GM18870 (cell line): Measurements from ENCODE around the gene SEPTIN8.

Experiments
- ATAC-seq: cut with Tn5 transposase; IDR thresholded peaks from one replicate; pipeline ENCODE4 v1.9.1; 2021; ENCODE audit warnings: moderate library complexity; ENCODE audit not compliant: unreplicated experiment

SEPTIN8 gene

GRCh38 chr5:132785365-132785764 is 8.3 kb upstream of the SEPTIN8 start:
- no peak for ATAC-seq

- ATAC-seq, result no peak
These were observed 5.1 kb upstream of the SEPTIN8 start for GRCh38 chr5:132782101-132782500.

- ATAC-seq, result no peak
These were observed 4.0 kb upstream of the SEPTIN8 start for GRCh38 chr5:132781029-132781428.

DNA sequence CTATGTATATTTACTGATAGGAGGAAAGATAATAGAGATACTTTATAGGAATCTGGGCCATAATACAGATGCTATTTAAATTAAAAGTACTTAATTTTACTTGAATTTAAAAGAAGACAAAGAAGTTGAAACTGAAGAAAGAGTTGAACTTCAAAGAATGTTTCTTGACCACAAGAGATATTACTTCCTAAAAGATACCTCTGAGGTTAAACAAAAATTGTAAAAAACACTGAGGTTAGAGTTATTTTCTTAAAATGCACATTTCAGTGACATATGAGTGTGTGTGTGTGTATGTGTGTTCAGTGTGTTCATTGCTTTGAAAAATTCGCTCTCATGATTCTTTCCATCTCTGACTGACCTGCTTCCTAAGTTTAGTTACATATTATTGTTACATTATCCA is 3.5 kb upstream of the SEPTIN8 start:
- no peak for ATAC-seq

- no peak for ATAC-seq
These were observed 2.9 kb upstream of the SEPTIN8 start for GRCh38 chr5:132779961-132780360.

- no peak for ATAC-seq
These were observed 1.8 kb upstream of the SEPTIN8 start for GRCh38 chr5:132778856-132779255.

- ATAC-seq, result no peak
These were observed 1.1 kb upstream of the SEPTIN8 start for GRCh38 chr5:132778129-132778528.

- ATAC-seq, result no peak
These were observed 166 bp downstream of the SEPTIN8 start for GRCh38 chr5:132776938-132777208.

DNA sequence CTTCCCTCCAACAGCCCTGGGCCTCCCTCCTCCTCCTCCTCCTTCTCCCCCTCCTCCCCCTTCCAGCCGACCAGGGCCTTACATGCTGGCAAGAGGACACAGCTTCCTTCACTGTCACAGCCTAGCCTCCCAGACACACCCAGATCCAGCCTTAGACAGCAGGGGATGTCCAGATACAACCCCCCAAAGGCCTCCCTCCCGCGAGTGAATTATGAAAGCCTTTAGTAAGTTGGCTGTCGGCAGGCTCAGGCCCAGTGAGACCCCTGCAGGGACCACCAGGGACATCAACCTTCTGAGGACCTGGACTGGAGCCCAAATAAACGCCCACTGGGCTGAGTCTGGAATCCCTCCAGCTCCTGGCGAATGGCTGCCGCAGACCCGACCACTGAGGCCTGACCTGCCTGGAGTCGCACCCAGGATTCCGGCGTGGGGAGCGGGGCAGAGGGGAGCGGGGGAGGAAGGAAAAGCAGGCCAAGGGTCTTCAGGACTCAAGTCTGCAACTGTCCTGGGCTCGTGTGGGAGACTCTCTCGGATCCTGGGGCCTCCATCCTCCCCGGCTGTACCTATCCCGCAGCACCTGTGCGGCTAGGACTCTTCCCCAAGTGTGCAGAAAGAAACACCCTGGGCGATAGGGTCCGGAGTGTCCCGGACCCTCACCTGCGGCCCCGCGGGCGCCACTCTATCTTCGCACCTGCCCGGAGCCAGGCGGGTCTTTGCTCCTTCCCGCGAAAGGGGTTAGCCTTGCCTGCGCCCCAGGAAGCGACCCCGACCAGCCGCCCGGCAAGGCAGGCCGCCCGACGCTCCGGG is 705 bp downstream of the SEPTIN8 start:
- no peak for ATAC-seq

- ATAC-seq, result no peak
These were observed 1.5 kb downstream of the SEPTIN8 start for GRCh38 chr5:132775476-132775961.

GRCh38 chr5:132774896-132775295 is 2.1 kb downstream of the SEPTIN8 start:
- ATAC-seq, result no peak

GRCh38 chr5:132774406-132774805 is 2.6 kb downstream of the SEPTIN8 start:
- ATAC-seq, result no peak

GRCh38 chr5:132773601-132774355 is 3.3 kb downstream of the SEPTIN8 start:
- ATAC-seq, result no peak

- no peak for ATAC-seq
These were observed 3.9 kb downstream of the SEPTIN8 start for GRCh38 chr5:132773114-132773513.

- no peak for ATAC-seq
These were observed 4.6 kb downstream of the SEPTIN8 start for GRCh38 chr5:132772291-132773070.

GRCh38 chr5:132771503-132771998 is 5.5 kb downstream of the SEPTIN8 start:
- ATAC-seq, result no peak

- ATAC-seq, result no peak
These were observed 6.4 kb downstream of the SEPTIN8 start for GRCh38 chr5:132770476-132771159.

- ATAC-seq, result no peak
These were observed 8.6 kb downstream of the SEPTIN8 start for GRCh38 chr5:132768485-132768868.

DNA sequence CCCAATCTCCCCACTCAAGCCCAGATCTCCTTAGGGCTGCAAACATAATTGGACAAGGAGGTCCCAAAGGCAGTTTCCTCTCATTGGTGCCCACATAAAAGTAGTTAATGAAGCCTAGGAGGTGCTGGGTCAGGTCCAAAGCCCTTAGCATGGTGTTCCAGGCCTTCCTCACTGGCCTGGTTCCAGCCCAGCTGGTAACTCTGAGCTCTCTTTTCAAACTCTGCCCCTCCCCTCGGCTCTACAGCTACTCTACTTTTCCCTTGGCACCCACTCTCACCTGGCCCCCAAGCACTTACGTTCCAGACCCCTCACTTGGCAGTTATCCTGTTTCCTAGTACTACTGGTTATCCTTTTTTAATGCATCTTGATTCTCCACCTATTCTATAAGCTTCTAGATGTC is 9.9 kb downstream of the SEPTIN8 start:
- ATAC-seq, result no peak

GRCh38 chr5:132766806-132767055 is 10.3 kb downstream of the SEPTIN8 start:
- no peak for ATAC-seq
